ENCODE results near the gene KDM5B.

GRCh38 chr1:202794051-202794740, 14.0 kb downstream of the KDM5B start:
- TF ChIP-seq EZH2 (IDR thresholded peaks at IDR 0.05) = no peak
- no peak for TF ChIP-seq CEBPB (IDR thresholded peaks at IDR 0.05; ENCODE audit: low read depth)
- no peak for TF ChIP-seq CTCF (IDR thresholded peaks at IDR 0.05 in 2 of 3, conservative IDR thresholded peaks at IDR 0.05 in 1 of 3; ENCODE audit: borderline replicate concordance in 1 of 3, insufficient read depth in 1 of 3, low read depth in 2 of 3, low read length in 2 of 3)
- TF ChIP-seq RAD21 (IDR thresholded peaks at IDR 0.05; ENCODE audit: low read depth) = no peak
- no peak for TF ChIP-seq ELF1 (IDR thresholded peaks at IDR 0.05; ENCODE audit: borderline replicate concordance, low read depth)
- no peak for TF ChIP-seq POLR2A (IDR thresholded peaks at IDR 0.05; ENCODE audit: borderline replicate concordance, extremely low read depth, insufficient read depth, insufficient read length)

Measured in HCT116 (cell line).